IMR-90 (cell line): Measurements from ENCODE around the gene SPEF2. TPM values are rescaled to one million over a fixed set of nuclear protein-coding genes. Genes with fewer than 3 reads are reported as not detected.

Source experiments
- ATAC-seq: fragments of 200-7000 bp; cut with Tn5 transposase; 2 replicates; pipeline ENCODE4 v1.9.1; 2020; ENCODE audit warnings: low read depth, mild to moderate bottlenecking, moderate library complexity
- BruUV-seq: library from RNA; stranded (reverse); fragments of 400-500 nt; replicated peaks from 2 replicates; lab custom pipeline; 2021; lab: Mats Ljungman, UMichigan
- CTCF ChIA-PET: fragments of 300-600 bp; formaldehyde crosslinking; extraction: SDS; loops from one replicate; lab custom pipeline; 2021; ENCODE audit warnings: antibody characterized with exemption; lab: Yijun Ruan, JAX
- POLR2A ChIA-PET: fragments of 300-600 bp; sonication (Branson Sonifier 250); formaldehyde crosslinking; loops from one replicate; lab custom pipeline; 2022; ENCODE audit warnings: antibody characterized with exemption; ENCODE audit not compliant: unreplicated experiment; lab: Charles Lee
- DNase-seq: peaks from one replicate; pipeline ENCODE4 v3.0.0; 2013
- H2AFZ ChIP-seq: replicated peaks from 2 replicates; pipeline ENCODE3; 2013; ENCODE audit warnings: low read length, mild to moderate bottlenecking; ENCODE audit not compliant: poor library complexity
- H2AK5ac ChIP-seq: 2 replicates; pipeline ENCODE4 v1.6.1; 2013; ENCODE audit warnings: low read depth, low read length, inconsistent platforms
- H2AK9ac ChIP-seq: replicated peaks from 2 replicates; pipeline ENCODE3; 2013; ENCODE audit warnings: mild to moderate bottlenecking, low read depth, low read length, moderate library complexity; ENCODE audit not compliant: poor library complexity
- H2BK120ac ChIP-seq: 2 replicates; pipeline ENCODE4 v1.6.1; 2013; ENCODE audit warnings: low read depth, low read length, inconsistent platforms
- H2BK15ac ChIP-seq: 3 replicates; pipeline ENCODE4 v1.6.1; 2013; ENCODE audit warnings: low read depth, low read length, inconsistent platforms
- H2BK20ac ChIP-seq: 2 replicates; pipeline ENCODE4 v1.6.1; 2013; ENCODE audit warnings: low read depth, mild to moderate bottlenecking, inconsistent platforms, low read length, moderate library complexity
- H2BK5ac ChIP-seq: 2 replicates; pipeline ENCODE4 v1.6.1; 2013; ENCODE audit warnings: mild to moderate bottlenecking, low read depth, low read length, inconsistent platforms; ENCODE audit not compliant: poor library complexity, severe bottlenecking
- H3K14ac ChIP-seq: replicated peaks from 2 replicates; pipeline ENCODE4 v1.6.1; 2013; ENCODE audit warnings: low read depth, low read length, inconsistent platforms
- H3K18ac ChIP-seq: 2 replicates; pipeline ENCODE4 v1.6.1; 2013; ENCODE audit warnings: low read depth, low read length, control low read depth
- H3K23ac ChIP-seq: 2 replicates; pipeline ENCODE4 v1.6.1; 2013; ENCODE audit warnings: low read depth, low read length, inconsistent platforms
- H3K27ac ChIP-seq: 2 replicates; pipeline ENCODE4 v1.5.1; 2013; ENCODE audit warnings: mild to moderate bottlenecking, control low read depth, low read length; ENCODE audit not compliant: insufficient read depth
- H3K27me3 ChIP-seq: 2 replicates; pipeline ENCODE4 v1.6.1; 2013; ENCODE audit warnings: low read length; ENCODE audit not compliant: control insufficient read depth, insufficient read depth
- H3K36me3 ChIP-seq: 2 replicates; pipeline ENCODE4 v1.6.1; 2013; ENCODE audit warnings: low read length, mixed read lengths; ENCODE audit not compliant: control insufficient read depth, insufficient read depth
- H3K4ac ChIP-seq: 2 replicates; pipeline ENCODE4 v1.6.1; 2013; ENCODE audit warnings: low read depth, low read length, inconsistent platforms
- H3K4me1 ChIP-seq: 2 replicates; pipeline ENCODE4 v1.6.1; 2013; ENCODE audit warnings: low read length, mixed read lengths; ENCODE audit not compliant: control insufficient read depth, insufficient read depth
- H3K4me2 ChIP-seq: 2 replicates; pipeline ENCODE4 v1.6.1; 2013; ENCODE audit warnings: low read depth, mild to moderate bottlenecking, control low read depth, low read length, moderate library complexity
- H3K4me3 ChIP-seq: 2 replicates; pipeline ENCODE4 v1.5.1; 2013; ENCODE audit warnings: low read depth, mild to moderate bottlenecking, control low read depth, low read length, moderate library complexity; ENCODE audit not compliant: insufficient read depth
- H3K56ac ChIP-seq: 2 replicates; pipeline ENCODE4 v1.6.1; 2013; ENCODE audit warnings: low read length, inconsistent platforms; ENCODE audit not compliant: insufficient read depth; ENCODE audit errors: extremely low read depth
- H3K79me1 ChIP-seq, 2 experiments: 2 replicates each; pipeline ENCODE4 v1.6.1; 2013; ENCODE audit warnings: low read length in 2 of 2, inconsistent platforms in 1 of 2, low read depth in 1 of 2
- H3K9ac ChIP-seq: 2 replicates; pipeline ENCODE4 v1.6.1; 2013; ENCODE audit warnings: low read depth, low read length, control low read depth
- H3K9me1 ChIP-seq: 2 replicates; pipeline ENCODE4 v1.6.1; 2013; ENCODE audit warnings: low read length, inconsistent platforms; ENCODE audit not compliant: insufficient read depth
- H3K9me3 ChIP-seq: 2 replicates; pipeline ENCODE4 v1.6.1; 2013; ENCODE audit warnings: low read length; ENCODE audit not compliant: control insufficient read depth, insufficient read depth
- H4K20me1 ChIP-seq: 2 replicates; pipeline ENCODE4 v1.6.1; 2013; ENCODE audit warnings: low read length, inconsistent platforms; ENCODE audit not compliant: insufficient read depth
- H4K5ac ChIP-seq: 2 replicates; pipeline ENCODE4 v1.6.1; 2013; ENCODE audit warnings: mild to moderate bottlenecking, low read depth, low read length, control low read depth
- H4K8ac ChIP-seq, 2 experiments: 2 replicates each; pipeline ENCODE4 v1.6.1; 2013; ENCODE audit warnings: low read depth in 2 of 2, low read length in 2 of 2, control low read depth in 1 of 2, inconsistent platforms in 1 of 2
- H4K91ac ChIP-seq: 2 replicates; pipeline ENCODE4 v1.6.1; 2013; ENCODE audit warnings: low read depth, low read length, inconsistent platforms; ENCODE audit not compliant: insufficient read depth
- BHLHE40 ChIP-seq: fragments of 150-350 bp; IDR thresholded peaks from 2 replicates; pipeline ENCODE4 v1.6.1; 2016; ENCODE audit warnings: mild to moderate bottlenecking, low read depth, low read length
- CEBPB ChIP-seq: IDR thresholded peaks from 2 replicates; pipeline ENCODE4 v1.6.1; 2012; ENCODE audit warnings: low read depth, low read length, improper control_type of control experiment
- MAFK ChIP-seq: IDR thresholded peaks from 2 replicates; pipeline ENCODE4 v1.6.1; 2012; ENCODE audit warnings: low read depth, low read length, improper control_type of control experiment
- MAZ ChIP-seq: IDR thresholded peaks from 2 replicates; pipeline ENCODE4 v1.6.1; 2012; ENCODE audit warnings: low read depth, mild to moderate bottlenecking, low read length, improper control_type of control experiment, moderate library complexity, borderline replicate concordance
- MXI1 ChIP-seq: IDR thresholded peaks from 2 replicates; pipeline ENCODE4 v1.6.1; 2012; ENCODE audit warnings: low read depth, mild to moderate bottlenecking, low read length, moderate library complexity, borderline replicate concordance
- NFE2L2 ChIP-seq: fragments of 150-350 bp; IDR thresholded peaks from 2 replicates; pipeline ENCODE4 v1.6.1; 2016; ENCODE audit warnings: low read depth, mild to moderate bottlenecking, low read length
- POLR2A ChIP-seq: IDR thresholded peaks from 2 replicates; pipeline ENCODE4 v1.6.1; 2012; ENCODE audit warnings: mild to moderate bottlenecking, low read depth, low read length
- RAD21 ChIP-seq: IDR thresholded peaks from 2 replicates; pipeline ENCODE4 v1.6.1; 2012; ENCODE audit warnings: low read length, improper control_type of control experiment
- RCOR1 ChIP-seq: IDR thresholded peaks from 2 replicates; pipeline ENCODE4 v1.6.1; 2012; ENCODE audit warnings: mild to moderate bottlenecking, low read length, improper control_type of control experiment; ENCODE audit not compliant: insufficient replicate concordance
- RFX5 ChIP-seq: IDR thresholded peaks from 2 replicates; pipeline ENCODE4 v1.8.0; 2012; ENCODE audit warnings: low read depth, mild to moderate bottlenecking, low read length, moderate library complexity
- SMC3 ChIP-seq: fragments of 150-350 bp; IDR thresholded peaks from 2 replicates; pipeline ENCODE4 v1.6.1; 2016; ENCODE audit warnings: low read depth, mild to moderate bottlenecking, antibody characterized with exemption, low read length, moderate library complexity
- dilution Hi-C: fragments of 300-500 bp; cut with HindIII; formaldehyde crosslinking; loops from one replicate; pipeline ENCODE4 v1.14.3; 2018; ENCODE audit warnings: low sequenced_read_pairs; ENCODE audit not compliant: unreplicated experiment
- in situ Hi-C: fragments of 300-500 bp; cut with MboI; formaldehyde crosslinking; loops from 3 replicates; pipeline ENCODE4 v1.14.3; 2019; ENCODE audit warnings: low sequenced_read_pairs, inconsistent platforms, mixed read lengths
- intact Hi-C: fragments of 100-400 bp; cut with micrococcal nuclease; formaldehyde crosslinking; loops from 2 replicates; pipeline ENCODE4 v1.10.0; 2022
- polyA plus RNA-seq, 3 experiments: library from polyadenylated mRNA; depleted of rRNA; stranded (reverse); fragments of >200 nt; gene quantifications; 2 replicates each; pipeline ENCODE4 v1.2.3, GENCODE V29; 2012; ENCODE audit warnings: low replicate concordance in 1 of 3
- total RNA-seq: library from RNA; depleted of rRNA; stranded (reverse); fragments of >200 nt; gene quantifications from 2 replicates; pipeline ENCODE4 v1.2.3, GENCODE V29; 2012
- TF ChIP-seq, protein P1 (sequence below): conservative IDR thresholded peaks from 2 replicates; pipeline ENCODE4 v1.5.1; 2012; ENCODE audit warnings: mild to moderate bottlenecking, low read depth, low read length, improper control_type of control experiment
- TF ChIP-seq, protein P2 (sequence below): fragments of 150-350 bp; IDR thresholded peaks from 2 replicates; pipeline ENCODE4 v1.6.1; 2016; ENCODE audit warnings: low read depth, mild to moderate bottlenecking, low read length, moderate library complexity, borderline replicate concordance

SPEF2 gene
- total and polyA plus RNA-seq, 2 of the 4 experiments (the other 2 are of a cell fraction), result 1.7 to 2.3 TPM

DNA sequence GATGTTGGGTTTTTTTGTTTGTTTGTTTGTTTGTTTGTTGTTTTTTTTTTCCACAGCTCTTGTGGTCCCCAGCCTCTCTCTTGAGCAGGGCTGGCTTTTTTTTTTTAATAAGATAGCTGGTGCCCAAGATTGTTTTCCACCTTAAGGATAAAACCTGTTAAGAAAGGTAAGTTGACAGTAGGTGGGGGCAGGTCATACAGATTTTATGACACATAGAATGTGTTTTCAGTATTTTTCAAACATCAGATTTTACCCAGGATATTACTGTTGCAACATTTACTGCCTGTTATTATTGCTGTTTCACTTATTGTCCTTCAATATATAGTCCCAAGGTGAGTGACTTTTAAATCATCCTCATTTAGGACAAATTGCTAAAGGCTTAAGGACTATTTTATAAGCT lies 235.1 kb downstream of the SPEF2 start:
- Histone ChIP-seq H3K14ac (no peak overlapping the region), H4K20me1 (no peaks in the 10 kb centered on the region), H3K27me3 (no peaks in the 10 kb centered on the region), H3K4me2 (no peak overlapping the region), H2BK20ac (no peak overlapping the region), H3K18ac (no peak overlapping the region), H2BK5ac (no peak overlapping the region), H3K4me3 (no peak overlapping the region), H3K4ac (0 out of 2 replicates have a peak overlapping the region, but pooled peaks have one; percentile 28), H3K79me1 (no peaks in the 10 kb centered on the region), H2AK9ac (no peak overlapping the region), H3K9ac (no peak overlapping the region), H3K56ac (no peak overlapping the region), H2BK120ac (peak overlapping the region; percentile 30), H4K5ac (no peak overlapping the region), H2AK5ac (no peak overlapping the region), H3K4me1 (peaks cover 2% of the 10 kb centered on the region; the same call in 1 of the 2 replicates), H4K91ac (peak overlapping the region; percentile 16; the same call in 1 of the 2 replicates), H3K23ac (no peak overlapping the region), H2AFZ (no peak overlapping the region), H3K27ac (no peak overlapping the region), H3K36me3 (no peaks in the 10 kb centered on the region), H2BK15ac (no peak overlapping the region), H3K9me1 (no peaks in the 10 kb centered on the region), H3K9me3 (no peaks in the 10 kb centered on the region), H4K8ac (peak overlapping the region in 1 of 2 experiments; percentile 38; a peak in 1 of 4 replicates)
- CTCF ChIA-PET, result interaction anchor here (0.6 kb wide), 2 partner anchors 198 to 1723 kb away, joined by 3 to 4 read pairs; no protein-coding TSS in a partner anchor
- BruUV-seq, result no TSS peak
- in situ Hi-C loops, result no loop called here
- dilution Hi-C loops, result no loop called here
- intact Hi-C loops, result no loop called here
- DNase-seq (no peak), ATAC-seq (no peak)
- POLR2A ChIA-PET, result no interaction called here
- no peak for TF ChIP-seq MAFK
- TF ChIP-seq POLR2A, result no peak
- TF ChIP-seq BHLHE40, result no peak
- no peak for TF ChIP-seq MXI1
- TF ChIP-seq, protein P1, sequence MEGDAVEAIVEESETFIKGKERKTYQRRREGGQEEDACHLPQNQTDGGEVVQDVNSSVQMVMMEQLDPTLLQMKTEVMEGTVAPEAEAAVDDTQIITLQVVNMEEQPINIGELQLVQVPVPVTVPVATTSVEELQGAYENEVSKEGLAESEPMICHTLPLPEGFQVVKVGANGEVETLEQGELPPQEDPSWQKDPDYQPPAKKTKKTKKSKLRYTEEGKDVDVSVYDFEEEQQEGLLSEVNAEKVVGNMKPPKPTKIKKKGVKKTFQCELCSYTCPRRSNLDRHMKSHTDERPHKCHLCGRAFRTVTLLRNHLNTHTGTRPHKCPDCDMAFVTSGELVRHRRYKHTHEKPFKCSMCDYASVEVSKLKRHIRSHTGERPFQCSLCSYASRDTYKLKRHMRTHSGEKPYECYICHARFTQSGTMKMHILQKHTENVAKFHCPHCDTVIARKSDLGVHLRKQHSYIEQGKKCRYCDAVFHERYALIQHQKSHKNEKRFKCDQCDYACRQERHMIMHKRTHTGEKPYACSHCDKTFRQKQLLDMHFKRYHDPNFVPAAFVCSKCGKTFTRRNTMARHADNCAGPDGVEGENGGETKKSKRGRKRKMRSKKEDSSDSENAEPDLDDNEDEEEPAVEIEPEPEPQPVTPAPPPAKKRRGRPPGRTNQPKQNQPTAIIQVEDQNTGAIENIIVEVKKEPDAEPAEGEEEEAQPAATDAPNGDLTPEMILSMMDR, result no peak
- no peak for TF ChIP-seq RFX5
- no peak for TF ChIP-seq NFE2L2
- TF ChIP-seq, protein P2, sequence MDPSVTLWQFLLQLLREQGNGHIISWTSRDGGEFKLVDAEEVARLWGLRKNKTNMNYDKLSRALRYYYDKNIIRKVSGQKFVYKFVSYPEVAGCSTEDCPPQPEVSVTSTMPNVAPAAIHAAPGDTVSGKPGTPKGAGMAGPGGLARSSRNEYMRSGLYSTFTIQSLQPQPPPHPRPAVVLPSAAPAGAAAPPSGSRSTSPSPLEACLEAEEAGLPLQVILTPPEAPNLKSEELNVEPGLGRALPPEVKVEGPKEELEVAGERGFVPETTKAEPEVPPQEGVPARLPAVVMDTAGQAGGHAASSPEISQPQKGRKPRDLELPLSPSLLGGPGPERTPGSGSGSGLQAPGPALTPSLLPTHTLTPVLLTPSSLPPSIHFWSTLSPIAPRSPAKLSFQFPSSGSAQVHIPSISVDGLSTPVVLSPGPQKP, result no peak
- TF ChIP-seq MAZ, result no peak
- TF ChIP-seq SMC3, result no peak
- TF ChIP-seq RAD21, result no peak
- no peak for TF ChIP-seq RCOR1
- TF ChIP-seq CEBPB, result no peak
